Activated CD4-positive, alpha-beta T cell treated with anti-CD3 and anti-CD28 coated beads, Interleukin-2, Interleukin-4, amounts not matched to agents 100 ng/mL and 50 ng/mL, durations not matched to agents 16 hours and 8 hours (primary cell): ENCODE results near the gene GUCY1A1.
"Not testable (repeated sequence)": the region's sequence is repeated elsewhere in the genome, so short reads cannot be mapped to it uniquely, and the experiment has no call there.

Experiments used
- DNase-seq: peaks from one replicate; pipeline ENCODE4 v3.0.0-alpha.2; 2020; ENCODE audit warnings: low spot score

Gene GUCY1A1, protein sequence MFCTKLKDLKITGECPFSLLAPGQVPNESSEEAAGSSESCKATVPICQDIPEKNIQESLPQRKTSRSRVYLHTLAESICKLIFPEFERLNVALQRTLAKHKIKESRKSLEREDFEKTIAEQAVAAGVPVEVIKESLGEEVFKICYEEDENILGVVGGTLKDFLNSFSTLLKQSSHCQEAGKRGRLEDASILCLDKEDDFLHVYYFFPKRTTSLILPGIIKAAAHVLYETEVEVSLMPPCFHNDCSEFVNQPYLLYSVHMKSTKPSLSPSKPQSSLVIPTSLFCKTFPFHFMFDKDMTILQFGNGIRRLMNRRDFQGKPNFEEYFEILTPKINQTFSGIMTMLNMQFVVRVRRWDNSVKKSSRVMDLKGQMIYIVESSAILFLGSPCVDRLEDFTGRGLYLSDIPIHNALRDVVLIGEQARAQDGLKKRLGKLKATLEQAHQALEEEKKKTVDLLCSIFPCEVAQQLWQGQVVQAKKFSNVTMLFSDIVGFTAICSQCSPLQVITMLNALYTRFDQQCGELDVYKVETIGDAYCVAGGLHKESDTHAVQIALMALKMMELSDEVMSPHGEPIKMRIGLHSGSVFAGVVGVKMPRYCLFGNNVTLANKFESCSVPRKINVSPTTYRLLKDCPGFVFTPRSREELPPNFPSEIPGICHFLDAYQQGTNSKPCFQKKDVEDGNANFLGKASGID

DNA sequence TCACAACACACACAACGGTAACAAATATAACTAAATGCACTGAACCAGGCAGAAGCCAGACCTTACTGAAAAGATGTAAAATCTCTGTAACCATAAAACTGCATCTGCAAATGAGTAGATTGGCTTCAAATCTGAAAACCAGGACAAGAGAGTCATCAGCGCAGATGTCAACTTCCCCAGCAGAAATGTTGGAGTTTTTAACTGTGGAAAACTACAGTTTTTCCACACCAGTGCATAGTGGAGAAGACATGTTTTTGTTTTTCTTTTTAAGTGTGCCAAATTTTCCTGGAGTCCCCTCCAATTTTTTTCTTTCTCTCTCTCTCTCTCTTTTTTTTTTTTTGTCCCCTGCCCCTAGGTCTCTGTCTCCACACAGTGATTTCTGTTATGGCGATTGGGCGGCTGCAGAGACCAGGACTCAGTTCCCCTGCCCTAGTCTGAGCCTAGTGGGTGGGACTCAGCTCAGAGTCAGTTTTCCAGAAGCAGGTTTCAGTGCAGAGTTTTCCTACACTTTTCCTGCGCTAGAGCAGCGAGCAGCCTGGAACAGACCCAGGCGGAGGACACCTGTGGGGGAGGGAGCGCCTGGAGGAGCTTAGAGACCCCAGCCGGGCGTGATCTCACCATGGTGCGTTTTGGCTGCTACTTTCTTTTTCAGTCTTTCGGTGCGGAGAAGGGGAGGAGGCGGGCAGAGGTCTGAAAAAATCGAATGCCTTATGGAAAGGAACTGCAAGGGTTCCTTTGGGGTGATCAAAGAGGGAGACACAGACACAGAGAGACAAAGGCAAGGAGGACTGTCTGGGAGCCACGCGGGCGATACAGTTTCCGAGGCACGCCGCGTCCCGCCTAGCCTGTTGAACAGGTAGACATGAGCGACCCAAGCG is at the start of gene GUCY1A1:
GUCY1A1 (plus strand) TSS at position 505 of the 878 bp plus-strand sequence. CDS start 30,020 bp downstream, outside the sequence.
- no peak for DNase-seq

DNA sequence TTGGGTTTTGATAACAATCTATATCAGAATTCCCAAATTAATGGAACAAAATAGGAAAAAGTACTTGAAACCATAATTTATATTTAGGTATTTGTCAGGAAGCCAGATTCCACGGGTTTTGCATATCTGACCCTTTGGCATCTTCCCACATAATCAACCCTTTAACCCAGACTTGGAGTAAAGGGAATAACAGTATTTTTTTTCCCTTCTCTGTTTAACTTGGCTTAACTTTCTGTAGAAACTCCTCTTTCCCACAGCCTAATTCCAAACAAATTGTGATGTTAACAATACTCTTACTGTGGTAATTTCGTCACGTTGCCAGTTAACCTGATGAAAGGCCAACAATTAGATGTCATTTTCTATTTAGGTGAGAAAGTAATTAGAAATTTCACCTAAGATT is 49.4 kb upstream of the GUCY1A1 start:
- no peak for DNase-seq

DNA sequence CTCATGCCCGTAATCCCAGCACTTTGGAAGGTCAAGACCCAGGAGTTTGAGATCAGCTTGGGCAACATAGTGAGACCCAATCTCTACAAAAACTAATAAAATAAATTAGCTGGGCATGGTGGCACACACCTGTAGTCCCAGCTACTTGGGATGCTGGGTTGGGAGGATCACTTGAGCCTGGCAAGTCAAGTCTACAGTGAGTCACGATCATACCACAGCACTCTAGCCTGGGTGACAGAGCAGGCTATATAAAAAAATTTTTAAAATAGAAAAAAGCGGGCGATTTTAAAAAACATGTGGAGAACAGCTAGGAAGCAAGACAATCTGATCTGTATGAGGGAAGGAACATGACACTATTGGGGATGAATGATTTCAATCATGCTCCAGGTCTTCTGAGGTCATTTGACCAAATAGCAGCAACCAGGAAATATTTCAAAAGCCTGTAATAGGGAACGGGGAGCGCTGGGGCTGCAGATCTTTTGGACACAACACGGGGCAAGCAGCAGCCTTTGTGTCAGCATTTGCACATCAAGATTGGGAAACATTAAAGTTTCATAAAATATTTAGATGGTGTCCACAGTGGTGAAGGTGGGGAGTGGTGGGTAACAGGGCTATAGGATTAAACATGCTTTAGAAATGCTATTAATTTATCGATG is 48.3 kb upstream of the GUCY1A1 start:
- DNase-seq: no peak

DNA sequence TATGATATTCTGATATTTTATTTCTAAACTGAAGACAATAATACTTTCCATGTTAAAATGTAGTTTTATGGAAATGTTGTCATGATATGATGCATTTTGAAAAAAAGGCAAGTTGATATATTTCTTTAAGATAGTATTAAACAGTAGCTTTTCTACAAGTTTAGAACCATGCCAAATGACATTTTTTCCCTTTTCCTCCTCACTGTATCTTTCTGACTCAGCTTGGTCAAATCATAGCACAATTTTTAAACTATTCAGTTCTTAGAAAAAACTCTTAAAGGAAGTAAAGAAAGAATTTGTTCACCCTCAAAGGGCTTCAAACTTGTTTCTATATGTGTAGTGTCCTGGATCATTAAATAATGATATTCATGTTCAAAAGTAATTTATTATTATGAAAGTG is 46.0 kb upstream of the GUCY1A1 start:
- DNase-seq: no peak

DNA sequence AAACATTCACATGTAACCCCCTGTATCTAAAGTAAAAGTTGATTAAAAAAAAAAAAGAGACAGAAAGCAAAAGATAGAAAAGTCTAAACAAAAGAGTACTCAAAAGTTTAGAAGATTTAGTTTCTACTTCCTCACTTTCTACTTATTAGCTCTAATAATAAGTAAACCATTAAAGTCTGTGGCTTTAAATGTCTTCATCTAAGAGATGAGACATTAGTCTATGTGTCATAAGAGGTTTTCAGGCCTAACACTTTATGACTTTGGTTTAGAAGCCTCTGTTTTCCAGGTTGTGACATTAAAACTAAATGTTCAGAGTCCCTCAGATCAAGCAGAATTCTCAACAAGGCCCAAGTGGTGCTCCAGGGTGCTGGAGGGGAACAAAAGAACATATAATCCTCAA is 42.2 kb upstream of the GUCY1A1 start:
- DNase-seq: no peak

DNA sequence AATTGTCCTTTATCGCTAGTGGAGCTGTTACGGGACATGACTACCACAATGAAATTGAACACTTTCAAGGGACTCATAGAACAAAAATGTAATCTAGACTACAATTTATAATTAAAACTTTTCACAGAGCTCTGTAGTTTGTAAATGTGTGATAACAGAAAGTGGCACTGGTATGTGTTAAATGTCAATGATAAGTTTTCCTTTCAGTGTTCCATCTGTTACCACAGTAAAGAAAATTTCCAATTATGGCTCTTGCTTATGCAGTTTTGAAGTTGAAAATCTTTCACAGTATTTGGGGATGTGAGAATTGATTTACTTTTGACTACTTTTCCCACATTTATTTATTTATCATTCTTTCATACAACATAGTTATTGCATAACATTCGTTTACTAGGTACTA is 40.1 kb upstream of the GUCY1A1 start:
- no peak for DNase-seq

DNA sequence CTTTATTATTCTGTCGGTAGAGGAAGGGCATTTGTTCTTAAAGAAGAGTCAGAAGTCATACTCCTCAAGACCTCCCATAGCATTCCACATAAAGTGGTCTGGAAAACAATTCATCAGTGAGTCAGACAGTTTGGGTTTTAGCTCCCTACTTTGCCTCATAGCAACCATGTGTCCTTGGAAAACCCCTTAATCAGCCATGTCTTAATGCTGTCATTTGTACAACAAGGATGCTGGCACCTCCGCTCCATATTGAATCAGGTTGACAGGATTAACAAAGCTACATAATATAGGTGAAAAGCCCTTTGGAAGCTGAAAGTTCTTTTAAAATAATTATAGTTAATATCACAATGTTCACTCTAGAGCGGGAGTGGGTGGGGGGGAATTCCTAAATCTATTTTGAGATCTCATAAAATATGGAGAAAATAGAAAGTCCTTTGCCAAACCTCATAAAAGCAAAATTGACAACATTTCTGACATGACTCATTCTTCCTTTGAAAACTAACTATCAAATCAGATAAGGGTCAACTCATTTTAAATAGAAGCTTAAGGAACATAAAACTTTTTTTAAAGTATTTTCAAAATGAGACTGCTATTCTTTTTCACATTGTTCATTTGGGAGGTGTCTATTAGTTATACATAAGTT is 37.3 kb upstream of the GUCY1A1 start:
- DNase-seq: no peak

DNA sequence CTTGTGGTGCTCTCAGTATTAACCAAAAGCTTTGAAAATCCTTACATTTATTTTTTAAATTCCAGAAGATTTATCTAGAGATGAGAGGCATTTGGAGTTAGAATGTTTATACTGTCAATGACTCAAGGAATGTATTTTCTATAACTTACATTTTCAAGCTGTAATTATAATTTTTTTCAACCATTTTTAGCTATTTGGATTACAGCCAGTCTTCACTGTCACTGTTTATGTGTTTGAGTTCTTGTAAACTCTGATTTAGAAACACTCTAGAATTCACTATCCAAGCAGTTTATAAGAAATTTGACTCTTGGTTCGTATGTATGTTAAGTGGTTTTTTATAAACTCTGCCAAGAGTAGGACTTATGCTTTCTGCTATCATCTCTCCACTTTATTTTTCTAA is 36.7 kb upstream of the GUCY1A1 start:
- no peak for DNase-seq

DNA sequence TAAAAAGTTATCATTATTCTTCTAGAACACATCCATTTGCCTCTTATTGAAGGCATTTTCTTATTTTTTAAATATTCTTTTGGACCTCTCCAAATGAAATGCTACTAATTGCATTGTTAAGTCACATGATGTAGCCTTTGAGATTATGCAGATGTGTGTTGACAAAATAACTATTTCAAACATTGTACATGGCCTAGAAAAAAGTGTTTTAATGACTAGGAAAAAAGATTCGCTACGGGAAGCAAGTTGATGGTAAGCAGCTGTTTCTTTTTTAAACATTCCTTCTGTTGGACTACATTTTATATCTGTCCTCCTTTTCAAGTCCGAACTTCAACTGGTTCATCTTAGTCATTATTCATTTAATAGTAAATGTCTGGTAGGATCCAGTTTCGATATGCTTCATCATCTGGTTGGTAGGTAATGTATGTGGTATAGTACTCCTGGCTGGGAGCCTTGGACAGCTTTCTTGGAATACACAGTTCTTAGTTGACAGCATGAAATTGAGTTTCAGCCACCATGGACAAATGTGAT is 34.3 kb upstream of the GUCY1A1 start:
- DNase-seq: no peak

DNA sequence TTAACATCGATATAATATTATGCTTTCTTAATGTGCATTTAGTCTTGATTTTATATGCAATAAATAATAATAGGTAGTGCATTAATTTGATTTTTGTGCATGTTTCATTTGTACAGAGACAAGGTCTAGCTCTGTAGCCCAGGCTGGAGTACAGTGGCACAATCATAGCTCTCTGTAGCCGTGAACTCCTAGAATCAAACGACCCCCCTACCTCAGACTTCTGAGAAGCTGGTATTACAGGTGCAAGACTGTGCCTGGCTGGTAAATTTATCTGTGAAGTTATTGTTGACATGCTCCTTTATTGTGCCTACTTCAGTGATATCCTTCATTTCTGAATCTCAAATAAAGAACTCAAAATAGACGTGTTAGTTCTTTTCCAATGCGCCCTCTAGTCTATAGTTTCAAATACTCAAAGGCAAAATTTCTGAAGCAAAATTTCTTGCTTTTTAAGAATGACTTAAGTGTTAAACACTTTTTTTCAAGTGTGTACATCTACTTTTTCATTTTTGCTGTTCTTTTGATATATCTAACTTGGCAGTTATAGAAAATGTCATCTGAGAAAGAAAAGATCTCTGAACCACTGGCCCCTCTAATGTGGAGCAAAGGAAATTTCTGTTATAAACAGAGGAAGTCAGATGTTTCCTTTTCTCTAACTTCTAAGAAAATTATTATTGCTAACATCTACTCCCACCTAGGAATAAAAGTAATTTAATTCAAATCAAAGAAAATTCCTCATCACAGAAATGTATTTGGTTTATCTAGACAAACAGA is 28.3 kb upstream of the GUCY1A1 start:
- DNase-seq: no peak

DNA sequence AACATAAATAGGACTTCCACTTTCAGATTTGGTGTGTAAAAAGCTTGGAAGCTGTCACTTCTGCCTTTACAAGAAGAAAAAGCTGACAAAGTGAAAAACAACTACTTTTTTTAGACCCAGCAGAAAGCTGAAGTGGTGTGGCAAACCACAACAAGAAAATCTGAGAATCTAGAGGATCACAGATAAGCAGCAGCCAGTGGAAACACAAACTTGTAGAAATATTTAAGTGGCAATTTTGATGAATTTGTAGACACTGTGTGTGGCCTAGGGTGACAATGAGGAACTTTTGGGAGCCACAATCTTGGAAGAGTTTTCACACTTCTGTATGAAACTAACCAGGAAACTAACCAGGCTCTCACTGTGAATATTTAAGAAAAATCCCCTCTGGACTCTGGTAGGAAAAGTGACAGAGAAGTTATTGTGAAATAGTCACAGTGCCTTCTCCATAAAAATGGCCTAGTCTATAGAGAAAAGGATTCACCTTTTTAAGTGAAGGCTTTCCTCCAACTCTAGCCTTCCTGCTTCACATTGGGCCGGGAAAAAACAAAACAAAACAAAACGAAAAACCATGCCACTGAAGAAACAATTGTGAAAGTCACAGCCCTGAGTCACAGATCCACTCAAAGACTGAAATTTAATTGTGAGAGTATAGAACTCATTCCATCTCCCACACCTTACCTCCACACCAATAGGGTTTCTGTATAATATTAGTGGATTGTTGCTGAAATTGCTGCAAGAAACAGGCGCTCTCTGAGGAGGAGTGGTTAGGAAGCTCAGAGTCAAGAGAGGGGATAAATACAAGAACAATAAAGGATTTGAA is 26.7 kb upstream of the GUCY1A1 start:
- peak; percentile 36 for DNase-seq

DNA sequence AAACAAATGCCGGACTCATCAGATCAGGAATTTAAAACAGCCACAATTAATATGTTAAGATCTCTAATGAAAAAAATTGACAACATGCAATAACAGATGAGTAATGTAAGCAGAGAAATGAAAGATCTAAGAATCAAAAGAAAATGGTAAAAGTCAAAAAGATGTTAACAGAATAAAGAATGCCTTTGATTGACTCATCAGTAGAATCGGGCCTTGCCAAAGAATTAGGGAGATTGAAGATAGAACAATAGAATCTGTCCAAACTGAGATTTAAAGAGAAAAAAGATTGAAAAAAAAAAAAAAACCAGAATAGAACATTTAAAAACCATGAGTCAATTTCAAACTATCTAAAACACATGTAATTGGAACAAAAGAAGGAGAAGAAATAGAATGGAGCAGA is 25.9 kb upstream of the GUCY1A1 start:
- DNase-seq: no peak

DNA sequence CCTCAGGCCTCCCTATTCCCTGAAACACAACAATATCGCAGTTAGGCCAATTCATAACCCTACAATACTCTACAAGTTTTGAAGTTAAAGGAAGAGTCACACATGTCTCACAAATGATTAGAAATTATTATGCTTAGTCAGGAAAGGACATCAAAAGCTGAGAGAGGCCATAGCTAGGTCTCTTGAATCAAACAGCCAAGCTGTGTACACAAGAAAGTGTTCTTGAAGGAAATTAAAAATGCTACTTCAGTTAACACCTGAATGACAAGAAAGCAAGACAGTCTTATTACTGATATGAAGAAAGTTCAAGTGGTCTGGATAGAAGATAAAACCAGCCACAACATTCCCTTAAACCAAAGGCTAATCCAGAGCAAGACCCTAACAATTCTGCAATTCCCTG is 23.6 kb upstream of the GUCY1A1 start:
- DNase-seq: no peak

DNA sequence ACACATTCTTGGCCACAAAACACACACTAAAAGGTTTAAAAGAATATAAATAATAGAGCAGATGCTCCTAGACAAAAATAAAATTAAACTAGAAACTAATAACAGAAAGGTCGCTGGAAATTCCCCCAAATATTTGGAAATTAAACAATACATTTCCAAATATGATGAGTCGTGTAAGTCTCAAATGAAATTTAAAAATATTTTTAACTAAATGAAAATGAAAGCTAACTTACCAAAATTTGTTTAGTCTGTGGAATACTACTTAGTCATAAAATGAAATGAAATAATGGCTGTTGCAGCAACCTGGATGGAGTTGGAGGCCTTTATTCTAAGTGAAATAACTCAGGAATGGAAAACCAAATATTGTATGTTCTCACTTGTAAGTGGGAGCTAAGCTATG is 20.6 kb upstream of the GUCY1A1 start:
- no peak for DNase-seq

DNA sequence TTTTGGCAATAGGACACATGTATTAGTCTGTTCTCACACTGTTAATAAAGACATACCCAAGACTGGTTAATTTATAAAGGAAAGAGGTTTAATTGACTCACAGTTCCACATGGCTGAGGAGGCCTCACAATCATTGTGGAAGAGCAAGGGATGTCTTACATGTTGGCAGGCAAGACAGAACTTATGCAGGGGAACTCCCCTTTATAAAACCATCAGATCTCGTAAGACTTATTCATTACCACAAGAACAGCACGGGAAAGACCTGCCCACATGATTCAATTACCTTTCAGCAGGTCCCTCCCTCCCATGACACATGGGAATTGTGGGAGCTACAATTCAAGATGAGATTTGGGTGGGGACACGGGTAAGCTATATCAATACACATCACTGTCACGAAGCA is 15.9 kb upstream of the GUCY1A1 start:
- not testable (repeated sequence) for DNase-seq

DNA sequence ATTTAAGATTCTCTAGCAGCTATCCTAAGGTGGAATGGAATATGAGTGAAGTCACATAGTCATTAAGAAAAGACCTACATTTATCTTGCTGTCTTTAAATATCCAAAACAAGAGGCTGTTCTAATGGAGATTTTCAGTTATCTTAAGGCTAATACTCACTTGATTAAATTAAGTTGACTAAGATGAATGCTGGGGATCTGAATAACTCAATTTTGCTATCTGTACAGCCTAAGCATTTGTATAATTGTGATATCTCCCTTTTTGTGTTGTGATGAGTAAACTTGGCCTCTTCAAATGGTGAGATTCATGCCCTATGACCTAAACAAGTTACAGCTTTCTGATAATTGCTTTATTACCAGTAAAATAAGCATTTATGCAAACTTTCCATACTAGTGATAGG is 13.6 kb upstream of the GUCY1A1 start:
- no peak for DNase-seq

DNA sequence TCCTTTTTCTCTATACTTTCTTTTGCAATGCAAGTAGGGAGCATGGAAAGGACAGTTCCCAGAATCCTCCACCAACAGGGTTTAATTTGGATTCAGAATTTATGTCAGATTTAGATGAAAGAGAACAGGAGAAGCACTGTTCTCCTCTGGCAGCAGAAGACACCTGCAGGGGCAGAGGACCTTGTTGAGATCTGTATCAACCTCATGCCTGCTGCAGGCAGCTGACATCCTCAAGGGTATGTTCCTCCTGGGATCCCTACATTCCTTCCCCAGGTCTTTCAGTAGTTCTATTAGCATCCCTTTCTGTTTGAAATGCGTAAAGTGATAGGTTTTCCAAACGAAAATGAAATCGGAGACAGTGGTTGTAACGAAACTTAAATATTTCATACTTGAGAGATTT is 10.6 kb upstream of the GUCY1A1 start:
- no peak for DNase-seq

DNA sequence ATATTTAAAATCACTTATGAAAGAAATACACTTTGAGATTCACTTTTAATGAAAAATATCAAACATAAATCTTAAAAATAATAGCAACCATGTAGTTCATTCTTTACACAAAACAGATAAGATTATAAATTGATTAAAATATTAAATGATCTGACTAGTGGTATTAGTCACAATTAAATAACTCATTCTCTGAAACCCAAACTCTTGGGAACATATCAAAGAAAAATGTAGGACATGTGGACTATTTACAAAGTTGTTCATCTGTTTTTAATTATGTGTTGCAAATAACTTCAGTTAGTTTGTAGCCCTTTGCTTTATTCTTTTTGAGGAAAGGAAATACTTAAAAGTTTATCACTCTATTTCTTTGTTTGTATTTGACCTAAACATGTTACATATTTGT is 9.5 kb upstream of the GUCY1A1 start:
- no peak for DNase-seq

DNA sequence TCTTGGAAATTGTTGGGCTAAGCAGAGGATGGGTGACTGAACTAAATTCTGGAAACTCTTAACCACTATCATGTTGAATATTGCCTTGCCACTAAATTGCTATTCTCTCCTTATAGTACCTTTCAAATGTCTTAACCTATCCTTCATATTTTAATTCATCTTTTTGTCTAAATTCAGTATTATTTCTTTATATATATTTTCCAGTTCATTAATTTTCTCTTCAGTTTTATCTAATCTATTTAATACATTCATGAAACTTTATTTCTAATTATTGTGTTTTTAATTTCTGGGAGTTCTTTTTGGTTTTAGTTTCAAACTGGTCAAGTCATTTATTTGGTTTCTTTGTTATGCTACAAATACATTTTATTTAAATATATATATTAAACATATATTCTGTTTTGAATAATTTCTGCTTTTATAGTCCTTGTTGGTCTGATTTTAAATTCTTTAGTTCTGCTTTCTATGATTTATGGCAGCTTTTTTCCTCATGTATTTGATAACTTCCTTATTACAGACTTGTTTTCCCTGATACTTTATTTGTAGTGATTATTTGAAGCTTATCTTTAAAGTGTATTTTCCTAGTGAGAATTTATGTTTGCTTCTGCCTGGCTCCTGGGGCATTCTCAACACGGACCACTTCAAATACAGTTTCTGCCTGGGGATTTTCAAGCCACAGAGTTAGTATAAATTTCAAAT is 8.5 kb upstream of the GUCY1A1 start:
- no peak for DNase-seq
